GM18517 (cell line): ENCODE data around the gene OBSCN.

Experiments
- ATAC-seq: cut with Tn5 transposase; IDR thresholded peaks from one replicate; pipeline ENCODE4 v1.9.1; 2021; ENCODE audit warnings: mild to moderate bottlenecking, moderate library complexity; ENCODE audit not compliant: unreplicated experiment

Gene OBSCN

GRCh38 chr1:228286505-228287417, 78.9 kb downstream of the OBSCN start:
- ATAC-seq: no peak

- ATAC-seq: no peak
Observed at GRCh38 chr1:228287541-228288425, 79.9 kb downstream of the OBSCN start.

GRCh38 chr1:228288536-228289238, 80.8 kb downstream of the OBSCN start:
- ATAC-seq: no peak

- ATAC-seq: no peak
Observed at GRCh38 chr1:228289239-228289849, 81.5 kb downstream of the OBSCN start.

GRCh38 chr1:228289996-228290881, 82.4 kb downstream of the OBSCN start:
- ATAC-seq: no peak

GRCh38 chr1:228291906-228292608, 84.2 kb downstream of the OBSCN start:
- no peak for ATAC-seq

GRCh38 chr1:228292609-228292911, 84.7 kb downstream of the OBSCN start:
- no peak for ATAC-seq

GRCh38 chr1:228293393-228293792, 85.5 kb downstream of the OBSCN start:
- no peak for ATAC-seq

- ATAC-seq: no peak
Observed at GRCh38 chr1:228293816-228294500, 86.1 kb downstream of the OBSCN start.

GRCh38 chr1:228294717-228295116, 86.9 kb downstream of the OBSCN start:
- no peak for ATAC-seq

- ATAC-seq: no peak
Observed at GRCh38 chr1:228295201-228295600, 87.4 kb downstream of the OBSCN start.

- ATAC-seq: no peak
Observed at GRCh38 chr1:228295981-228296380, 88.1 kb downstream of the OBSCN start.

- no peak for ATAC-seq
Observed at GRCh38 chr1:228297242-228297641, 89.4 kb downstream of the OBSCN start.

- ATAC-seq: no peak
Observed at GRCh38 chr1:228297822-228298221, 90.0 kb downstream of the OBSCN start.

GRCh38 chr1:228298471-228298870, 90.6 kb downstream of the OBSCN start:
- no peak for ATAC-seq

GRCh38 chr1:228299211-228299610, 91.4 kb downstream of the OBSCN start:
- ATAC-seq: no peak

GRCh38 chr1:228299901-228300300, 92.1 kb downstream of the OBSCN start:
- no peak for ATAC-seq

- ATAC-seq: no peak
Observed at GRCh38 chr1:228302086-228302485, 94.2 kb downstream of the OBSCN start.

- ATAC-seq: no peak
Observed at GRCh38 chr1:228303596-228303995, 95.8 kb downstream of the OBSCN start.
